Ectodermal cell (in vitro differentiated cells): Measurements from ENCODE around the gene BACH2.

Experiments used
- H3K27ac ChIP-seq: 2 replicates; pipeline ENCODE4 v1.7.0; 2013; ENCODE audit warnings: mild to moderate bottlenecking, low read depth, low read length; ENCODE audit not compliant: insufficient read depth, poor library complexity, severe bottlenecking
- H3K27me3 ChIP-seq: 2 replicates; pipeline ENCODE4 v1.7.0; 2013; ENCODE audit warnings: mild to moderate bottlenecking, low read length; ENCODE audit not compliant: insufficient read depth, control insufficient read depth, poor library complexity, severe bottlenecking
- H3K36me3 ChIP-seq: one replicate; pipeline ENCODE4 v1.7.0; 2013; ENCODE audit warnings: low read length; ENCODE audit not compliant: control insufficient read depth, insufficient read depth
- H3K4me1 ChIP-seq: one replicate; pipeline ENCODE4 v1.7.0; 2013; ENCODE audit warnings: low read length; ENCODE audit not compliant: control insufficient read depth, insufficient read depth
- H3K4me3 ChIP-seq: 2 replicates; pipeline ENCODE4 v1.7.0; 2013; ENCODE audit warnings: low read depth, low read length, control low read depth; ENCODE audit not compliant: insufficient read depth
- H3K9me3 ChIP-seq: 2 replicates; pipeline ENCODE4 v1.7.0; 2013; ENCODE audit warnings: mild to moderate bottlenecking, low read length, moderate library complexity; ENCODE audit not compliant: control insufficient read depth
- WGBS, 2 experiments: methylation state at CpG; one replicate each; pipeline ENCODE4 v1.1.7; 2013; ENCODE audit warnings: missing lambda C conversion rate in 2 of 2; 5-methylcytosine and 5-hydroxymethylcytosine counted together

The BACH2 gene

GRCh38 chr6:90323706-90324105 lies 27.1 kb upstream of the BACH2 start:
- no peak overlapping the region for H3K27ac ChIP-seq
- no peaks in the 10 kb centered on the region for H3K9me3 ChIP-seq
- H3K36me3 ChIP-seq = no peaks in the 10 kb centered on the region
- H3K4me1 ChIP-seq = no peaks in the 10 kb centered on the region
- 93 to 94% methylated on average over 6 of the region's 6 CpGs for WGBS, 2 experiments
- no peaks in the 10 kb centered on the region for H3K27me3 ChIP-seq
- no peak overlapping the region for H3K4me3 ChIP-seq

- no peaks in the 10 kb centered on the region for H3K27me3 ChIP-seq
- 89 to 91% methylated on average over 3 of the region's 3 CpGs for WGBS, 2 experiments
- H3K4me1 ChIP-seq = no peaks in the 10 kb centered on the region
- no peak overlapping the region for H3K27ac ChIP-seq
- H3K4me3 ChIP-seq = no peak overlapping the region
- no peaks in the 10 kb centered on the region for H3K9me3 ChIP-seq
- H3K36me3 ChIP-seq = no peaks in the 10 kb centered on the region
These were observed 26.4 kb upstream of the BACH2 start for GRCh38 chr6:90322976-90323474.

- Histone ChIP-seq H3K4me1 (no peaks in the 10 kb centered on the region), H3K4me3 (no peak overlapping the region), H3K36me3 (no peaks in the 10 kb centered on the region), H3K27ac (no peak overlapping the region), H3K9me3 (no peaks in the 10 kb centered on the region), H3K27me3 (no peaks in the 10 kb centered on the region)
- WGBS, 2 experiments = 86 to 95% methylated on average over 4 to 5 of the region's 6 CpGs
These were observed 23.5 kb upstream of the BACH2 start for GRCh38 chr6:90319979-90320685.

DNA sequence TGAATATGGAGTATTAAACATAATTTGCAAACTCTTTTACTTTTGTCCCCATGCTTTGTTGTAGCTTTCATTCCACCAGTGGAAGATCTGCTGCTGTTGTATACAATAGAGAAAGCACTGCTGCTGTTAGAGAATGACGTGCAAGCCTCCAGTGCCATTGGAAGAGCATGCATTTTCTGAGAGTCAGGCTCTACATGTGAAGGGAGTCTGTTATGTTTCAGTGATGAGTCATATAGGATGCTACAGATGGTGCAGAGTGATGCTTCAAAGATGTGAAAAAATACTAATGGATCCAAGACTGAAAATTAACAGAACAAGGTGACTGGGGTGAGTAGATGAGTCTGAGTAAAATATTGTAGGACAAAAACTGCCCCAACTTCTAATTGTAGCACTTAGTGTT lies 22.4 kb upstream of the BACH2 start:
- Histone ChIP-seq H3K27ac (no peak overlapping the region), H3K9me3 (no peaks in the 10 kb centered on the region), H3K4me1 (no peaks in the 10 kb centered on the region), H3K27me3 (no peaks in the 10 kb centered on the region), H3K4me3 (no peak overlapping the region), H3K36me3 (no peaks in the 10 kb centered on the region)
- 84 to 92% methylated on average over 1 of the region's 1 CpG for WGBS, 2 experiments

DNA sequence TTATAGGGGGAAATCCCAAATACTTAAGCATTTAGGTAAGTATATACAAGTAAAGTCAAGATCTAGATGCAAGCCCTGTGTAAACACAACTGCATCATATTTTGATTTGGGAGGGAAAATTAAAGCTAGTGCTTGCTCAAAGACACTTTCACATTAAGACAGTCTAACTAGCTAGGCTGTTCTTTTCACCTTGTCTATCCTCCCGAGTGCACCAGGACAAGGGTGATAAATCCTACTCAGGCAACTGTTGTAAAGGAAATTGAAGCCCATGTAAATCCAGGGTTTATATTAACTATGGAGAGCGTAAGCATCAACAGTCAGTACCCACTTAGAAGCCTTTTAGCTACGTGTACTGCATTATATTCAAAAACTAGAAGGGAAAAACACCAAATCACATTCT lies 19.3 kb upstream of the BACH2 start:
- Histone ChIP-seq H3K9me3 (no peaks in the 10 kb centered on the region), H3K36me3 (no peaks in the 10 kb centered on the region), H3K4me3 (no peak overlapping the region), H3K27me3 (no peaks in the 10 kb centered on the region), H3K4me1 (no peaks in the 10 kb centered on the region), H3K27ac (no peak overlapping the region)
- whole genome bisulfite sequencing, 2 experiments = 89 to 95% methylated on average over 1 to 3 of the region's 3 CpGs

DNA sequence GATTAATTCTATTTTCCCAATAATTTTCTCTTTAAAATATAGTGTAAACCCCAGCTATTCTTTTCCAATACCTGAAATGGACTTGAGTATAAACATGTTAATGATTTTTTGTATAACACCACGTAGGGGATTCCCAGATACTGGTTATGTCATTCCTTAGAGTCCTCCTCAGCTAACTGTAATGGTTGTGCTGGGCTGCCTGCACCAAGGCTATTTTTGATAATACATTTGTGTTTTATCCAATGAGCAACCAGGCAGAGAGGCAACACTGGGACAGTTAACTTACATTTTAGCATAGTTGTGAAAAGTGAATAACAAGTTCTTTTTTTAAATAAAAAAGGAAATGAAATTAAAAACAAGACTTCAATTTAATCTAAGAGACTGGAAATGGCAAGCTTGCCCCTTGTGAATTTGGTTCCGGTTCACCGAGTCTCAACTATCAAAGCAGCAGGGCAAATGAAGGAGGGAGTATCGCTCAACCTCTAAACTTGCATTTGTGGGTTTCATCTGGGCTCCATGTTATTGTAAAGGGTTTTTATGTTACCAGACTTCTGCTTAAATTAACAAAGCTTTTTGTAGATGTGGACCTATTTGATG lies 18.8 kb upstream of the BACH2 start:
- Histone ChIP-seq H3K9me3 (no peaks in the 10 kb centered on the region), H3K27ac (no peak overlapping the region), H3K4me1 (no peaks in the 10 kb centered on the region), H3K4me3 (no peak overlapping the region), H3K36me3 (no peaks in the 10 kb centered on the region), H3K27me3 (no peaks in the 10 kb centered on the region)
- 82 to 94% methylated on average over 4 of the region's 4 CpGs for WGBS, 2 experiments

- H3K27me3 ChIP-seq = no peaks in the 10 kb centered on the region
- 92 to 95% methylated on average over 4 of the region's 4 CpGs for WGBS, 2 experiments
- no peaks in the 10 kb centered on the region for H3K36me3 ChIP-seq
- no peaks in the 10 kb centered on the region for H3K4me1 ChIP-seq
- H3K9me3 ChIP-seq = no peaks in the 10 kb centered on the region
- no peak overlapping the region for H3K4me3 ChIP-seq
- no peak overlapping the region for H3K27ac ChIP-seq
These were observed 17.9 kb upstream of the BACH2 start for GRCh38 chr6:90314514-90314913.

DNA sequence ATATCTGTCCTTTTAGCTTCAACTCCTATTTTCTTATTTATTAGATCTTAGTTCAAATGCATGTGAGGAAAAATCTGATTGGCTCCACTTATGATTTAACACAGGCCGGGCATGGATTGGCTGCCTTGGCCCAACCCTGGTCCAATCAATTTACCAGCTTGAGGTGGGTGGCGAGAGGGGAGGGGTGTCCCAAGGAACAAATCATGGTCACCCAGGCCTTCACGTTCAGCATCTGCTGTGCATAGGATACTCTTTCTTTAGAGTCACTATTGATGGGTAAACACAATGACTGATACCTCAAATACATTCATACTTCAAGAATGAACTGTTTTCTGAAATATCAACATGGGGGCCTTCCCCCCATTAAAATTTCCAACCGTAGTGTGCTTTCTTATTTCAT lies 14.9 kb upstream of the BACH2 start:
- no peak overlapping the region for H3K4me3 ChIP-seq
- H3K27ac ChIP-seq = no peak overlapping the region
- no peaks in the 10 kb centered on the region for H3K27me3 ChIP-seq
- no peaks in the 10 kb centered on the region for H3K9me3 ChIP-seq
- H3K4me1 ChIP-seq = no peaks in the 10 kb centered on the region
- no peaks in the 10 kb centered on the region for H3K36me3 ChIP-seq
- WGBS, 2 experiments = 94 to 97% methylated on average over 4 of the region's 4 CpGs

GRCh38 chr6:90305800-90306448 lies 9.3 kb upstream of the BACH2 start:
- WGBS, 2 experiments = 69% methylated on average over 1 of the region's 1 CpG; no CpG with 5 or more reads in 1 of the 2 experiments
- Histone ChIP-seq H3K9me3 (no peaks in the 10 kb centered on the region), H3K4me3 (no peak overlapping the region), H3K4me1 (no peaks in the 10 kb centered on the region), H3K27me3 (no peaks in the 10 kb centered on the region), H3K36me3 (no peaks in the 10 kb centered on the region), H3K27ac (no peak overlapping the region)

DNA sequence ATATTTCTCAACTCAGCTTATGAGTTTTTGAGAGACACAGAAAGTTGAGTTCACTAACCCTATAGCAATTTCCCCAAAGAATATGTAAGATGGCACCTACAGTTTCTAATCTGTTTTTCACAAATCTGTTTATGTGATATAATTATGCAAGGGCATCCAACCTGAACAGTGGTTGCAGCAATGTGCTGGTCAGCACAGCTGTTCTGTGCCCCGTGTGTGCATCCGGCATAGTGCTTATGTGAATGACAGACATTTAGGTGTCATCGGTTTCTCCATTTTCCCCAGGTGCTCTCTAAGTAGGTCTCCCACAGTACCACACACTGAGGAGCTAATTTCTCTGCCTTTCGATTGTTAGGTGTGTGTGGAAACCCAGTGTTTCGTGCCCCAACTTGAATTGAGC lies 7.7 kb upstream of the BACH2 start:
- H3K36me3 ChIP-seq = no peaks in the 10 kb centered on the region
- H3K27me3 ChIP-seq = no peaks in the 10 kb centered on the region
- no peak overlapping the region for H3K4me3 ChIP-seq
- H3K9me3 ChIP-seq = no peaks in the 10 kb centered on the region
- no peaks in the 10 kb centered on the region for H3K4me1 ChIP-seq
- no peak overlapping the region for H3K27ac ChIP-seq
- 85 to 92% methylated on average over 5 of the region's 5 CpGs for WGBS, 2 experiments
